Activated CD4-positive, CD25-positive, alpha-beta regulatory T cell treated with anti-CD3 and anti-CD28 coated beads, Interleukin-2, amount 50 U/mL, for 24 hours (primary cell): ENCODE results near the gene CH25H.
A peak's percentile ranks its signal among the peaks of the same experiment; 100 is the strongest.
"Not testable (repeated sequence)": the region's sequence is repeated elsewhere in the genome, so short reads cannot be mapped to it uniquely, and the experiment has no call there.

Experiments
- ATAC-seq, 2 donors: fragments of 150-1000 bp; cut with Tn5 transposase; one replicate each; pipeline ENCODE4 v1.10.0; 2021; ENCODE audit warnings: mild to moderate bottlenecking in 1 of 2, moderate library complexity in 1 of 2

Gene CH25H

DNA sequence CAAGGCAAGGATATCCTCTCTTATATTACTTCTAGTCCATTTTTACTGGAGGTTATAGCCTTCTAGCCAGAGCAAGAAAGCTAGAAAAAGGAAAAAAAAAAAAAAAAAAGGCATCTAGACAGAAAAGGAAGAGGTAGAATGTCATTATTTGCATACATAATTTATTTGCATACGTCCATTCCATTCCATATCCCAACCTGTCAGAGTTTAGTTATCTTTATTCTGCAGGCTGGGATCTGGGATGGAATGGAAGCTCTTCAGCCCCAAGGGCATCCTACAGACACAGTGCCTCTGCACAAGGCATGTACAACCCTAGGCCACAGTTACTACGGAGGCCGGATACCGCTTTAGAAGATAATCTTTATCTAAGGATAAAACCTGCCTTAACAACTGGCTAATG, 9.6 kb downstream of the CH25H start:
- no peak for ATAC-seq

DNA sequence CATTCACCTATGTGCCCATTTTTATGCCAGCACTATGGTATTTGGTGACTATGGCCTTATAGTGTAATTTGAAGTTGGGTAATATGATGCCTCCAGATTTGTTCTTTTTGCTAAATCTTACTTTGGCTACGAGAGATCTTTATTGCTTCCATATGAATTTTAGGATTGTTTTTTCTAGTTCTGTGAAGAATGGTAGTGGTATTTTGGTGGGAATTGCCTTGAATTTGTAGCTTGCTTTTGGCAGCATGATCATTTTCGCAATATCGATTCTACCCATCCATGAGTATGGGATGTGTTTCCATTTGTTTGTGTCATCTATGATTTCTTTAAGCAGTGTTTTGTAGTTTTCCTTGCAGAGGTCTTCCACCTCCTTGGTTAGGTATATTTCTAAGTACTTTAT, 15.8 kb downstream of the CH25H start:
- ATAC-seq = not testable (repeated sequence)

DNA sequence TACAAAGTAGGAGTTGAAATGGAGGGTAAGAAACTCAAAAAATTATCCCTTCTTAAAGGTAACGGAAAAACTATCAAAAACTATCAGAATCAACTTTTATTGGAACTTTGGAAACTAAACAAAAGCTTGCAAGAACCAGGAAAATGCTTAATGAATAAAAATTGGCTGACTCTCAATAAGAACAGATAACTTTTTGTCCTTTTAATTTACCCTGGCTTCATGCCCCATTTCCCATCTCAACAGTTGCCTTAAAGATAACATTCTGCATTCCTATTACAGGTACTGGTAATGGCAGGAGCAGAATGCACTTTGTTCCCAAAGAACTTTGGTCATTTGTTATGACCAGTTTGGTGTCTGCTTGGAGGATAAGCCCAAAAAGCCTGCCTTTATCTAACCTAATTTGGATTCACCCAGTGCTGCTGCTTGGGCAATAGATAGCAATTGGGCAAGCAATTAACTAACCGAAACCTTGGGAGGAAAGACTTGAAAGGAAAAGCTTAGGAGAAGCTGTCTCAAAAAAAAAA, 17.8 kb downstream of the CH25H start:
- no peak for ATAC-seq

DNA sequence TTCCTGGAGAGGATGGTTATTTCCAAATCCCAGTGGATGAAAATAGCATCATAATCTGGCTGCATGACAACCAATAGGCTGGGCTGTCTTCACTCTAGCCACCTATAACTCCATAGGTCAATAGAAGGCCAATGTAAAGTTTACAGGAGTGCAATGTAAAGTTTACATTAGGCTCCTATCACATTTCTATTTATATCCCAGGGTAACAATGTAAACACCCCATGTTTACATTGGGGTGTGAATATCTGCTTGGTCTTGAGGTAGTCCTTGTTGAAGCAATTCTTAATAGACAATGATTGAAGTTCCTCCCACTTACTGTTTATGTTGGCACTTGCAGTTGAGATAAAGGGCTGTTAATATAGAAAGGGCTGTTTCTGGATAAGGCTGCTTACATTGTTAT, 21.5 kb downstream of the CH25H start:
- ATAC-seq = no peak

DNA sequence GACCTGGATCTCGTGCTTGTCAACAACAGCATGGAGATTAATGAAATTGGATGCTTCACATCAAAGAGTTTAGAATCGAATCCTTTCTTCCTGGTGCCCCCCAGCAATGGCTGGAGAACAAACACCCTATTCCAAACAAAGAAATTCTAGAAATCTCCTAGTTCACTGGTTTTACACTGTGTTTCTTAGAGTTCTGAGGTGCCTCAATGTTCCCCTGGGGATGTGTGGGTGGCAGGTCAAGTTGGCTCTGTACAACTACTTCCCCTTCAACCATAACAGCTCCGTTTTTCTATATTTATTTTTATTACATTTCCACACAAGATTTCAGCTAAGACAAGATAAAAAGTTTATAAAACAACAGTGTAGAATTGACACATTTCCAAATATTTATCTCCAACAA, 22.5 kb downstream of the CH25H start:
- no peak for ATAC-seq

DNA sequence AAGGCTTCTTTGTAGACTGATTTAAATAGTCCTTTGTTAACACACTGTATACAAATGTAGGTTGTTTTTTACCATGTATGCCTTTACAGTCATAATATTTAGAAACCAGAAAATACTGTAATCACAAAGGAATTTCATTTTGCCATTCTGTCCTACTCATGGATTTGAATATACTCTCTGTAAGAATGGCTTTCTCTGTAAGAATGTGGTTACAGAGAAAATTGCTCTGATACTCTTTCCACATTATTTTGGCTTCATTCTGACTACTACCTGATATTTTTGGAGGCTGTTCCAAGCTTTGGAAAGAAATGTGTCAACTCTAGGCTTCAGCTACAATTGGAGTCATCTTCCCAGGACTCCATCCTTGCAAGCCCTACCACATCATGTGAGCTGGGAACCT, 23.5 kb downstream of the CH25H start:
- no peak for ATAC-seq

DNA sequence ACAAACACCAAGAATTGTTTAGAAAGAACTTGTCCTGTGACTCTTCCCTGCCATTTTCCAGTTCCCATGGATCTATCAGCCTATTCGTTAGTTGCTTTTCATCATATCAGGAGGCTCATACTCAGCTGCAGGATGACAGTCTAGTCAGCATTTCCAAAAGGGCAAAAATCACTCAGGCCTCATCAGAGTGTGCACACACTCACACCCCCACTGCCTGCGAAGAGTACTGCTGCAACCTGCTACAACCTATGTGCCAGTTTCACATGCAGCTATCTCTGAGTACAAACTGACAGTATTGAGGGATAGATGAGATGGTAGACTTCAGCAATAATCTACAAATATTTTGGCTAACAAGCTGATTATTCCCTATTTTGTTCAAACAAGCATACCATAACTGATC, 24.2 kb downstream of the CH25H start:
- no peak for ATAC-seq

DNA sequence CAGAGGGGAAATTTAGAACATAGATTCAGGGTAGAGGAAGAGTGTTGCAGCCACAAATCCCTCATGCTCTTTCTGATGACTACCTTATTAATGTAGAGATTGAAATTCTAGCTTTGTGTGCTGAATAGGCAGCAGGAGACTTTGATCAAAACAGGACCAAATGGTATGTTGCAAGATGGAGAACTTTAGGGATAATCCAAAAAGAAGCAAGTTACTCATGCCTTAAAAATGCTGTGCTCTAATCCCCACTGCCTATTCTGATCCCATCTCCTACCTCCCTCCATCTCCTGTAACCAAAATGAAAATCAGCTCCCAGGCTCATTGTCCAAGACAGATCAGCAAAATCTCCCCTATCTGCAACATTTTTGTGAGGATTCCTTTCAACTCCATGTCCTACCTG, 31.3 kb downstream of the CH25H start:
- no peak for ATAC-seq

DNA sequence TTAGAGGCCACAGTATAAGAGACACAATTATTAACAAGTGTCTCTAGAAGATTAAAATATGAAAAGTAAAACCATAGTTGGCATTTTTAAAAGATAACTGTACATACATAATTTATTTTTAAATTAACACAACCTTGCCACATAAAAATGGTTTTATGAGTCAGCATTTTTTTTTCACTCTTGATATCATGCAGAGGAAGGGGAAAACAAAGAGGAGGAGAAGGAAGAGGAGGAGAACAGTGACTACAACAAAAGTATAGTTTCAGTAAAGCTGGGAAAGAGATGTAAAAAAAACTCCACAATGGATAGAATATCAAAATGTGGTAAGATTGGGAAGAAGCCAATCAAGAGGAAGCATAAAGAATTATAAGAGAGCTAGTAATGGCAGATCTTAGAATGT, 34.0 kb downstream of the CH25H start:
- ATAC-seq = no peak

DNA sequence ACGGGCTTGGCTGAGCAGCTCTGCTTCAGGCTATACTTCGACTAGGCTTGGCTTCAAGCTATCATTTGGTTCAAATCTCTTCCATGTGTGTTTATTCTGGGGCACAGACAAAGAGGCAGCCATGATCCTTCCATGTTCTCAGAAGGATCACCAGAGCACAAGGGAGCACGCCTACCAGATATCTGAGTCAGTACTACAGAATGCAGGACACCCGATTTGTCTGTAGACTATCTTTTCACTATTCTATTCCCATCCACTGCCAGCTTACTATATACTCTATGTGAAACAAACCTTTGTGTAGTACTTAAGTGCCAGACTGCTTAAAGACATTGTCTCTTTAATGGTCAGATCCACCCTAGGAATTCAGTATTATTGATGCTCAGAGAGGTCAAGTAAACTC, 35.1 kb downstream of the CH25H start:
- ATAC-seq = no peak

DNA sequence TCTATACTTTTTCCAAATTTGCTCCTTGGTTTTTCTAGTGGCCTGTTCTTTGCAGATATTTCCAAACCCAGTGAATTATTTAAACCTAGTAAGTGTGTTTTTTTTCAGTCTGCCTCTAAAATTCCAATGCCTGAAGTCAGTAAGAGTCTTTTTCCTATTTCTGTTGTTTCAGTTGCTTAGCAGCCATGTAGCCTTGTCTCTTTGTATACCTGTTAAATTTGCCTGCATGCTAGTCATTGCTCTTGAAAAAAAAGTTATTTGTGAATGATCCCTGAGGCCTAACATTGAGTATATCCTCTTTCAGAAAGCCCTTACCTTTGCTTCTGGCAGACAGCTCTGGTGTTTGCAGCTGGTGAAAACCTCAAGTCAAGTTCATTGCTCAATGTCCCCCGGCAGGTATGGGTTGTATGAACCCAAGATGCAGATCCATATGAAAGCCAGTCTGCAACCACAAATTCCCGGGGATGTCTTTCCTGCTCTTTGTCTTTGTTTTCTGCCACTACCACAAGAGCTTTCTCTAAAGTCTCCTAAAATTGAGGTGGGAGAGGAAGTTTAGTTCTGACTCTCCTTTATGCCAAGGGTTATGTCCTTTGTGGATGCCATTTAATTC, 35.7 kb downstream of the CH25H start:
- ATAC-seq = no peak

DNA sequence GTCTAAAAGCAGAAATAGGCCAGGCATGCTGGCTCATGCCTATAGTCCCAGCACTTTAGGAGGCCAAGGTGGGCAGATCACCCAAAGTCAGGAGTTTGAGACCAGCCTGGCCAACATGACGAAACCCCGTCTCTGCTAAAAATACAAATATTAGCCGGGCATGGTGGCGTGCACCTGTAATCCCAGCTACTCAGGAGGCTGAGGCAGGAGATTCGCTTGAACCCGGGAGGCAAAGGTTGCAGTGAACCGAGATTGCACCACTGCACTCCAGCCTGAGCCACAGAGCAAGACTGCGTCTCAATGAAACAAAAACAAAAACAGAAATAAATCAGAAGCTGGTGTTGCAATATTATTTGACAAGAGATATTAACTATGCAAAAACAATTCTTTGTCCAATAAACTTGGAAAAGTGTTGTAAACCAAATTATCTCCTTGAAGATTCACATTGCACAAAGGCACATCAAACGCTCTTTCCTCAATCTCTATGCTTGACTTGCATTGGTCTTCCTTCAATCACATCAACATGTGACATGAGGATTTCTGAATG, 38.7 kb downstream of the CH25H start:
- not testable (repeated sequence) for ATAC-seq

DNA sequence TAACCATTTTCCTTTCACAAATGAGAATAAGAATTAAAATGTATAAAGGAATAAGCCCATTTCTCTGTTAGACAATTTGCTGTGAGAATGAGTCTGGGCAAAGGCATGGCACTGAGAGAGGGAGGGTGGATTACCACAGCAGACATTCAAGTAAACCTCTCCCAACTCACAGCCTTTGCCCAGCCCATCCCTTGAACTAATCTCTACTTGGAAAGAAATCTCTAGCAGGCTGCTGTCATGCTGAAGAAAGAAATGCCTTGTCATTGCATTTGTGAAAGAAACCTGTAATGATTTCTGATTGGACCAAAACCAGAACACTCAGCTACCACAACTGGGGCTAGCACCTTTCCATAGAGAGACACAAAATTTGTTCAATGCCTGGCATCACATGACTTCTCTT, 39.2 kb downstream of the CH25H start:
- no peak for ATAC-seq

DNA sequence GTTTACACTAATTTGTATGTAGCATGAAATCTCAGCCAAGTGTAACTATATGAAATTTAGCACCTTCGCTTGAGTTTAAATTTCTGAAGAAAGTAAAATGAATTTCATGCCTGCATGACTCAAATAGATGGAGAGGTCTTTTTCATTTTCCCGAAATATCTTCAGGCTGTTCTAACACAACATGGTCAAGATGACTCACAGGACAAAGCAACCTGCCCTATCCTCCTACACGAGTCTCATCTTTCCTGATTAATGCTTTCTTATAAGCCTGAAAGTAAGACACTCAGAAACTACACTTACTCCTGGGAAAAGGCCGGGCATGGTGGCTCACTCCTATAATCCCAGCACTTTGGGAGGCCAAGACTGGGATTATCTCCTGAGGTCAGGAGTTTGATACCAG, 41.2 kb downstream of the CH25H start:
- ATAC-seq = no peak

DNA sequence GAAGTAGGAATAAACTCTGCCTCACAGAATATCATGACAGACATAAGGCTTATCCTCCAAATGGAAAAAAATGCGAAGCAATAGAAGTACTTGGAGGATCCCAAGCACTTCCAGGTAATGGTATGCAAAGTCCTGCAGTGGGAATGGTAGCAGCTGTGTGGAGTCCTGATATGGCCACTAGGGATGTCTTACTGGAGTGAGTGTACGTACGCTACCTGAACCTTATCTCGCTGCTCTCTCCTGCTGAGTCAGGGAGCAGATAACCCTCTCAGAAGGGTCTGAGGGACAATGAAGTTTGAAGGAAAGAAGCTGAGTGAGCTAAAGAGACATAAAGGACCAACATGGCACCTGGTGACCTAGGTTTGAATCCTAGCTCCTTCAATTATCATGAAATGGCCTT, 42.2 kb downstream of the CH25H start:
- no peak for ATAC-seq

DNA sequence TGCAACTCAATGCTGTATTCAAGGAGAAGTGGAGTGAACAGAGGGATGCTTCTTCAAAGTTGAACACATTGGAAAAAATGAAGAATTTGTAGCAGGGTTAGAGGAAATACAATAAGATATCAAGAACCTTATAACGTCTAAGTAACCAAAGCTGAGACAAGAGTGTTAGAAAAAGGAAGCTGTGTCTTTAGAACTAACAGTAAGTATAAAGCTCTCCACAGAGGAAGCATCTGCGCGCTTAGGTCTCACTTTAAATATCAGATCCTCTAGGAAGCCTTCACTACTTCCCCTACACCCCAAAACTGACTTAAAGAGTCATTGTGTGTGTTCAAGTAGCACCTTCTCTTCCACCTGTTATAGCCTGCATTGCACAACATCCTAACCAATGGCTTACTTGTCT, 43.0 kb downstream of the CH25H start:
- no peak for ATAC-seq

DNA sequence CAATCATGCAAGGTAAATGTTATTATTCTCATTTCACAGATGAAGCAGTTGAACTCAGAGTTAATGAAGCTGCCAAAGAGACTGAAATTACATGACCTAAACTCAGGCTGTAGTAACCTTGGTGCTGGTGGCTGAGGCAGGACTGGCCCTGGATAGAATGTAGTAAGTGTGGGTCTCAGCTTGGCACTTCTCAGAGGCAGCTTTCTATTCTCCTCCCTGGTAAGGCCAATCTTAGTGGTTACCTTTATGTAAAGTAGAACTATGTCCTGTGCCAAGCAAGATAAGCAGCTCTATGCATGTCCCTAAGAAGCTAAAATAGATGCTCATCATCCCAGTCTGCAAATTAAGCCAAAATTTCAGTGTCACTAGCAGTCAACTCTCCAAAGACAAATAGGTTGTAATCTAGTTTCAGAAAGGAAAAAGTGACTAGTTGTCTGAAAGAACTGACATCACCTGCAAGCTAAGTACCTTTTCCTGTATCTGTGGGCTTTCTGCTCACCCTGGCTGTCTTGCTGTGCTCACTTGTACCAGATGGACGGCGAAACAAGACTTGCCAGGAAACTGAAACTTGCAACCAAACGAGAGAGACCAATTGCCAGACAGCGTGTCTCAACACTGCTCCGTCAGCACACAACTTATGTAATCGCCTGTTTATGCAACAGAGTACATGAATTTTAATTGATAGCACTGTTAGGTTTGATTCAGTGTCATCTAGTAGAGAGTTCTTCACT, 43.7 kb downstream of the CH25H start:
- ATAC-seq = peak; percentile 95 to 96

DNA sequence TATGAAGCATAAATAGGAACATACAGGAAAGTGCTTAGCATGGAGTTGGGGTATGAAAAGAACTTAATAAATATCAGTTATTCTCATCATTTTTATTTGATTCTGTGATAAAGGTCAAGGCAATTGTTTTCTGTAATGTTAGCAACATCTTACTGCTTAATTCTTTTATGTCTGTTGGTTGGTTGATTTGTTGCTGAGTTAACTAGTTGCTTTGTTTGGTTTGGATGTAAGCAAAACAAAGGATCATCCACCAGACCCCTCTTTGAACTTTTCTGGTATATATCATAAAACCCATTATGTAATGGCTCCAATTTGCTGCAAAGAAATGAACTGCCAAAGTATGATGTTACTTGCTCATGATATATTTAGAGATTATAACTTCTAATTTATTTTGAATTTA, 44.5 kb downstream of the CH25H start:
- no peak for ATAC-seq

DNA sequence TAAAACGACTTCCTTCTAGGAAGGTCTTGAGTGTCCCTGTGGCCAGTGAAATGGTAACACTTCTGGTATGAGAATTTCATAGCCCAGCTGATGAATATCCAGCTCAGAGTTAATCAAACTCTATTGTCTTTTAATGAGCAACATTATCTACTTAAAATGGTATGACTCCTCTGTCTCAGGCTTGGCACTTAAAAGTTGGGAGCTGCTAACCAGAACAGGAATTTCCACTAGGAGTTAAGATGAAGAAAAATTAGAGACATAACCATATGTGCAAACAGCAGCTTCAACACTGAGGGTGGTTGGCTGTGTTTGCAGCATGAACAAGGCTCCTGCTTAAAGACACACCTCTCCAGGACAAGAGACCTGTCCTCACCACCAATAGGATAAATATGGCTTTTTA, 46.8 kb downstream of the CH25H start:
- ATAC-seq = no peak

DNA sequence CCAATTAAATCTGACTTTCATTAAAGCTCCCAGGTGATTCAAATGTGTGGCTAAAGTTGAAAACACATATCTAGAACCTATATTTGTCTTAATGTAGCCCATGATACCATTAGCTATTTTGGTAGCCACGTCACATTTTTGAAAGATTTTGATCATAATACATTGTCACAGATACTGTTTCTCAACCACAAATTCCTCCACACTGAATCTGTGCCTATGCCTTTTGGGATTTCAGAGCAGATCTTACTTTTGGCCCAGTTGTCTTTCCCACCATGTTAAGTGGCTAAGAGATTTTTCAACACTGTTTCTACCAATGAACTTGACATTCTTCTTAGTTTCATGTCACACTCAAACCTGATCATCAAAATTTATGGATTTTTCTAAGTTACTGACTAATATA, 47.4 kb downstream of the CH25H start:
- ATAC-seq = no peak

DNA sequence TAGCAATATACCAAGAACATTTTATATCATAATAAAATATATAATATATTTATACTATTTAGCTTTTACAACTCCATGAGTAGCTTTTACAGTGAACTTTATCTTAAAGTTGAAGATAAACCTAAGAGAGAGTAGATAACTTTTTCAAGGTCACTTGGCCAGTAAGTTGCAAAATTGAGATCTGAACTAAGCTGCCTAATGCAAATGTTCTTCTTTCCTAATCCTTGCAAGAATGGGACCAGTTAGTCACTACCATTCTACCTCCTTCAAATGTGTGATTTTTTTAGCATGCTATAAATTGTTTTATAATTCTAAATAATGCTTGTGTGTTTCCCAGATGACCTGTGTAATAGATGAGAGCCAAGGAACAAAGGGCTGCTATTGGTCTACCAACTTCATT, 47.8 kb downstream of the CH25H start:
- no peak for ATAC-seq

DNA sequence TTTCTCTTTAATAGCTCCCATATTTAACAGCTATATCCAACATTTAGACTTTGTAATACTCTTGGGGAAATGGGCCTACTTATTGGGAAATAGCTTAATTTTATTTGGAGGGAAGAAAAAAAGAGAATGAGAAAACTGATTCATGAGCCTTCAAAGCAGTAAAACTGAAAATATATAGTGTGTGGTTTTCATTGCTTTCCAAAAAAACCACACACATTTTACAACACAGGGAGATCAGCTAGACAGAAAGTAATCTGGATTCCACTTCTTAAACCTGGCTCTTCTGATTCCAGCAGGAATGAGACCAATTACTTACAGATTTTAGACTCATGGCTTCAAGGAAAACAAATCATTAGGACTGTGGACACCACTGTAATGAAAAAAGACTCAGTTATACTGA, 48.7 kb downstream of the CH25H start:
- ATAC-seq = no peak

DNA sequence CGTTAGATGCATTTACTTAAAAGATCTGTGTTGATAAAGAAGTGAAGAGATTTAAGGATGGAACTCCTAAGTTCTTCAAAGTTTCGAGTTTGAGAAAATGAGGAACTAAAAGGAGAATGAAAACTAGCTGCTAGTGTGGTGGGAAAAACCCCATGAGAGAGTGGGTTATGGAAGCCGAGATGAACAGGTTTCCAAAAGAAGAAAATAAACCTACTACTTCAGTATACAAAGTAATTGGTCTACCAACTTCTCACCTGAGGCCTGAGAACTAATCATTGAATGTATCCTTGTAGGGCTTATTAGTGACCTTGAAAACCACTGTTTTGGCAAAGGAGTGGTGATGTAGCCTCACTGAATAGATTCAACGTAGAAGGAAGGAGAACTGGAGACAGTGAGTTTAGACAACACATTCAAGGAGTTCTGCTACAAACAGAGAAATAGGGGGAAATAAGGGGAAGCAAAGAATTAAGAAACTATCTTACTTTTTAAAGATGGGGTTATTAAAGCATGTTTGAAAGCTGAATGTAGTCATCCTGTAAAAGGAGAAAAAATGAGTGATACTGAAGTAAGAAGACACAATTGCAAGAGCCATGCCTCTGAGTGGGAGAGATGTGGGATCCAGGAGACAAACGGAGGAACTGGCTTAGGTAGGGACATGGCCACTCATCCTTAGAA, 50.8 kb downstream of the CH25H start:
- no peak for ATAC-seq
